HG03103 (cell line): ENCODE results near the gene GJE1.

Experiments
- ATAC-seq: cut with Tn5 transposase; IDR thresholded peaks from one replicate; pipeline ENCODE4 v1.9.1; 2021; ENCODE audit warnings: low read depth; ENCODE audit not compliant: unreplicated experiment

Gene GJE1

DNA sequence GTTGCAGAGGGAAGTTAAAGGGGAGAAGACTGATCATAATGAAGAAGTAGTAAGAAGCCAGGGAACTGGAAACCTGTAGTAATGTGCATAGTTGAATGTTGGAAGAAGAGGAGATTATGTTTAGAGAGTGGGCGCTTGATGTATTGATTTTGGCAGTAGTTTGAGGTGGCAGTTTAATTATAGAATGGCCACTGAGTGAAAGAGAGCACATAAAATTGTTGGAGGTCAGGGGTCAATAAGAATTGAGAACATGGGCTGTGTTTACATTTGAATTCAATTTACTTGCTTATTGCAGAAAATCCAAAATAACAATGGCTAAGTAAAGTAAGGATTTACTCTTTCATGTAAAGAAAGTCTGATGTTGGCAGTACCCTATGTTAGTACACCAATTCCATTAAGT lies 30.1 kb downstream of the GJE1 start:
- ATAC-seq: no peak

- no peak for ATAC-seq
Observed at GRCh38 chr6:142165227-142165626, 32.5 kb downstream of the GJE1 start.

GRCh38 chr6:142167071-142167470 lies 34.3 kb downstream of the GJE1 start:
- no peak for ATAC-seq

- ATAC-seq: no peak
Observed at GRCh38 chr6:142167486-142167885, 34.8 kb downstream of the GJE1 start.

DNA sequence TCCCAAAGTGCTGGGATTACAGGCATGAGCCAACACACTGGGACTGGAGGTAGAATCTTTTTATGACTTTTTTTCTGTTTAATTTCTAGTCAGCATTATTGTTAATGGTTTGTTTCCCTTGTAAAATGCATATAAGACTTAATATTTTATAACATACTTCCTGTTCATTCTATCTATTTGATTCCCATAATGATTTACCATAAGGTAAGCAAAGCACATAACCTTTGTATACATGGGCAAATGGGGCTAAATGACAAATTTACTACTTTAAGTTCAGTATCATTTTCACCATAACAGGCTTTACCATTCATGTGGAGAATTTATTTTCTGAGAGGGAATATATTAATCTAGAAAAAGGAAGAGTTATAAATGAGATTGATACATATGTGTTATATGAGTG lies 38.6 kb downstream of the GJE1 start:
- no peak for ATAC-seq

GRCh38 chr6:142172758-142173157 lies 40.0 kb downstream of the GJE1 start:
- no peak for ATAC-seq

GRCh38 chr6:142173980-142174379 lies 41.3 kb downstream of the GJE1 start:
- ATAC-seq: no peak

DNA sequence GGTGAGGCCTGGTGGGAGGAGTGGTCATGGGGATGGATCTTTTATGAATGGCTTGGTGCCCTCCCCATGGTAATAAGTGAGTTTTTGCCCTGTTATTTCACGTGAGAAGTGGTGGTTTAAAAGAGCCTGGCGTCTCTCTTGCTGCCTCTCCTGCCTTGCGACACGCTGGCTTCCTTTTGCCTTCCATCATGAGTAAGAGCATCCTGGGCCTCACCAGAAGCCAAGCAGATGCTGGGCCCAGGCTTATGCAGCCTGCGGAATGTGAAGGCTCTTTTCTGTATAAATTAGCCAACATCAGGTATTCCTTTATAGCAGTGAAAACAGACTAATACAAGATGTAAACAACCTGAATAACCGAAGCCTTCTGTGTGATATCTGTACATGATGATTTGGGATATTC lies 42.0 kb downstream of the GJE1 start:
- no peak for ATAC-seq

DNA sequence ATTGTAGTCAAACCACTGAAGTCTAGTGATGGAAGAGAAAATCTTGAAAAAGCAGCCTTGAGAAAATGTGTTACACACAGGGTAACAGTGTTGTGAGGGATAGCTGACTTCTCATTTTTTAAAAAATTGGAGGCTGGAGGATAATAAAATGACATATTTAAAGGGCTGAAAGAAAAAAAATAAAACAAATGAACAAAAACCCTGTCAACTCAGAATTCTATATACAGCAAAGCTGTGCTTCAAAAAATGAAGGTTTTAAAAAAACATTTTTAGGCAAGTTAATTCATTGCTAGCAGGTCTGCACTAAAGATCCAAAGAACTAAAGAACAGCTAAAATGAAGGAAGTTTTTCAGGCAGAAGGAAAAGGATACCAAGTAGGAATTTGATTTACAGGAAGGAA lies 45.4 kb downstream of the GJE1 start:
- no peak for ATAC-seq

GRCh38 chr6:142182004-142182403 lies 49.3 kb downstream of the GJE1 start:
- ATAC-seq: no peak

DNA sequence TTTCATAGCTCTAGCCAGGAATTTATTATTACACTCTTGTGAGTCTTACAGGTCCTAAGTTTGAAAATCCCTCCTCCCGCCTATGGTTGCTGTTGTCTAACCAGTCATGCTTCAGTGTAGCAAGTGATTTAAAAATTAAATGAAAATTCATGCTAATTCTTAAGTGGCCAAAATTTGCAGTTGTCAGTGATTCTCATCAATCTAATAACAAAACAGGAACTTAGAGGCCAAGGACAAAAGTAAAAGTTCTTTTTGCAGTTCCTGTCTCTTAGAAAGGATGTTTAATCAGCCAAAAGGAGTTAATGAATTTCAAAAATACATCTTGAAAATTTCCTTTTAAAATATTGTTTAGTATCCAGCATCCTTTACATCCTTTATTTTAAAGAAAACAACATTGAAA lies 50.6 kb downstream of the GJE1 start:
- ATAC-seq: no peak

- no peak for ATAC-seq
Observed at GRCh38 chr6:142184307-142184706, 51.6 kb downstream of the GJE1 start.
